Activated CD8-positive, alpha-beta T cell treated with anti-CD3 and anti-CD28 coated beads for 36 hours (primary cell): ENCODE measurements around the gene TMEM208. TPM values are rescaled to one million over a fixed set of nuclear protein-coding genes. Genes with fewer than 3 reads are reported as not detected.

Source experiments
- ATAC-seq: fragments of 200-7000 bp; cut with Tn5 transposase; one replicate; pipeline ENCODE4 v1.10.0; 2021; ENCODE audit warnings: mild to moderate bottlenecking, moderate library complexity
- CTCF ChIA-PET: fragments of 350-600 bp; sonication (Branson Sonifier 250); formaldehyde crosslinking; loops from one replicate; lab custom pipeline; 2021; ENCODE audit warnings: antibody characterized with exemption; lab: Charles Lee
- POLR2A ChIA-PET: fragments of 350-600 bp; sonication (Branson Sonifier 250); formaldehyde crosslinking; loops from one replicate; lab custom pipeline; 2021; ENCODE audit warnings: antibody characterized with exemption; lab: Charles Lee
- DNase-seq: peaks from one replicate; pipeline ENCODE4 v3.0.0-alpha.2; 2020
- H3K27ac Mint-ChIP-seq: one replicate; pipeline ENCODE4 v1.8.0; 2021; ENCODE audit warnings: mild to moderate bottlenecking, mixed read lengths
- H3K27me3 Mint-ChIP-seq: one replicate; pipeline ENCODE4 v1.8.0; 2021; ENCODE audit warnings: mixed read lengths
- H3K36me3 Mint-ChIP-seq: one replicate; pipeline ENCODE4 v1.8.0; 2021; ENCODE audit warnings: low read depth, mixed read lengths
- H3K4me1 Mint-ChIP-seq: one replicate; pipeline ENCODE4 v1.8.0; 2021; ENCODE audit warnings: low read depth, mixed read lengths
- H3K4me3 Mint-ChIP-seq: one replicate; pipeline ENCODE4 v1.8.0; 2021; ENCODE audit warnings: mild to moderate bottlenecking, moderate library complexity, mixed read lengths
- H3K9me3 Mint-ChIP-seq: one replicate; pipeline ENCODE4 v1.8.0; 2021; ENCODE audit warnings: mixed read lengths
- intact Hi-C: fragments of 100-400 bp; cut with micrococcal nuclease; formaldehyde crosslinking; loops from one replicate; pipeline ENCODE4 v1.10.0; 2022
- total RNA-seq, 2 experiments: library from RNA; stranded (reverse); gene quantifications; one replicate each; pipeline ENCODE4 v1.2.3, GENCODE V29; 2021
- TF ChIP-seq, protein P1 (sequence below): fragments of 200-600 bp; IDR thresholded peaks from one replicate; pipeline ENCODE4 v1.8.0; 2022; ENCODE audit warnings: antibody characterized with exemption, mild to moderate bottlenecking

TMEM208 gene
- total RNA-seq, 2 experiments from 2014 or later: 25.7 to 30.7 TPM

DNA sequence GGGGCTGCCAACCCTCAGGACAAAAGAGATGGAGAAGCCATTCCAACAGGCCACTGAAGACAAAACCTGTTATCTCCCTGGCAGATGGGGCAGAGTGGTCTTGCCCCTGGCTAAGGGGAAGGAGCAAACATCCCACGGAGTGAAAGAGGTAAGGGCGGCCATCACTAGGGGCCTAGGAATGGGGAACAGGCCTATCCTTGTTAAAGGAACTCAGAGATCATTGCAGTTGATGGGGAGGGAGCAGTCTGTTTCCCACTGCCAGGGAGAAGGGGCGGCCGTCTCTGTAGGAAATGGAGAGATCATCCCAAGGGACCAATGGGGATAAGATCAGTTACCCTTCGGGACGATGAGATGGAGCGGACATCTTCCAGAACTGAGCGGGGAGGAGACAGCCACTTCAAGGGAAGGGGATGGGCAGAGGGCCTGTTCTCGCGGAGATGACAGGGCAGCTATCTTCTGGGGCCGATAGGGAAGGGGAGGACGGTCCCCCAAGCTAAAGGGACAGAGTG is 581 bp upstream of the TMEM208 start:
- Mint-ChIP-seq H3K4me1 (peaks cover 38% of the 10 kb centered on the region), H3K9me3 (no peaks in the 10 kb centered on the region), H3K27me3 (no peaks in the 10 kb centered on the region), H3K27ac (peak overlapping the region; percentile 75), H3K4me3 (peak overlapping the region; percentile 100), H3K36me3 (peaks cover 38% of the 10 kb centered on the region)
- ChIA-PET POLR2A (interaction anchor here (0.8 to 12.3 kb wide), 11 partner anchors 8 to 41 kb away, joined by 3 to 123 read pairs (median 5); partner anchors contain the start of genes FHOD1 and SLC9A5), CTCF (interaction anchor here (0.7 to 2.5 kb wide), 19 partner anchors 9 to 650 kb away, joined by 3 to 13 read pairs (median 5); partner anchors contain the start of genes CTCF, E2F4, KCTD19 and LRRC36)
- TF ChIP-seq, protein P1, sequence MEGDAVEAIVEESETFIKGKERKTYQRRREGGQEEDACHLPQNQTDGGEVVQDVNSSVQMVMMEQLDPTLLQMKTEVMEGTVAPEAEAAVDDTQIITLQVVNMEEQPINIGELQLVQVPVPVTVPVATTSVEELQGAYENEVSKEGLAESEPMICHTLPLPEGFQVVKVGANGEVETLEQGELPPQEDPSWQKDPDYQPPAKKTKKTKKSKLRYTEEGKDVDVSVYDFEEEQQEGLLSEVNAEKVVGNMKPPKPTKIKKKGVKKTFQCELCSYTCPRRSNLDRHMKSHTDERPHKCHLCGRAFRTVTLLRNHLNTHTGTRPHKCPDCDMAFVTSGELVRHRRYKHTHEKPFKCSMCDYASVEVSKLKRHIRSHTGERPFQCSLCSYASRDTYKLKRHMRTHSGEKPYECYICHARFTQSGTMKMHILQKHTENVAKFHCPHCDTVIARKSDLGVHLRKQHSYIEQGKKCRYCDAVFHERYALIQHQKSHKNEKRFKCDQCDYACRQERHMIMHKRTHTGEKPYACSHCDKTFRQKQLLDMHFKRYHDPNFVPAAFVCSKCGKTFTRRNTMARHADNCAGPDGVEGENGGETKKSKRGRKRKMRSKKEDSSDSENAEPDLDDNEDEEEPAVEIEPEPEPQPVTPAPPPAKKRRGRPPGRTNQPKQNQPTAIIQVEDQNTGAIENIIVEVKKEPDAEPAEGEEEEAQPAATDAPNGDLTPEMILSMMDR: no peak
- intact Hi-C loops: no loop called here
- DNase-seq (no peak), ATAC-seq (peak; percentile 0)

DNA sequence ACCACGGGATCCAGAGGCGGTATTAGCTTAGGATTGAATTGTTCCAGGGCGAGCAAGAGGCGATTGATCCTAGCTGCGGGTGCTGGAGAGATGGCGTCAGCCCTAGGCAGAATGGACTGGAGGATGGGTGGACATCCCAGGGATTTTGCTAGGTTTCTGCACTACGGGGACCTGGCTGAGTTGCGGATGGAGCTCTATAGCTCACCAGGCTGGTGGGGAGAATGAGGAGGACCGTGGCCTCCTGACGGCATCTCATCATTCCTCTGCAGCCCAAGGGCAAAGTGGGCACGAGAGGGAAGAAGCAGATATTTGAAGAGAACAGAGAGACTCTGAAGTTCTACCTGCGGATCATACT is 614 bp downstream of the TMEM208 start:
- TF ChIP-seq, protein P1: no peak
- Mint-ChIP-seq H3K4me3 (peak overlapping the region; percentile 100), H3K9me3 (no peaks in the 10 kb centered on the region), H3K27me3 (no peaks in the 10 kb centered on the region), H3K27ac (peak overlapping the region; percentile 100), H3K36me3 (peaks cover 47% of the 10 kb centered on the region), H3K4me1 (peaks cover 38% of the 10 kb centered on the region)
- intact Hi-C loops: no loop called here
- POLR2A ChIA-PET: interaction anchor here (0.8 to 12.3 kb wide), 13 partner anchors 9 to 51 kb away, joined by 3 to 123 read pairs (median 5); partner anchors contain the start of genes E2F4, FHOD1 and SLC9A5
- CTCF ChIA-PET: interaction anchor here (1.0 to 2.5 kb wide), 15 partner anchors 12 to 335 kb away, joined by 3 to 13 read pairs (median 5); partner anchors contain the start of genes CTCF, E2F4, KCTD19 and LRRC36
- ATAC-seq (no peak), DNase-seq (no peak)

DNA sequence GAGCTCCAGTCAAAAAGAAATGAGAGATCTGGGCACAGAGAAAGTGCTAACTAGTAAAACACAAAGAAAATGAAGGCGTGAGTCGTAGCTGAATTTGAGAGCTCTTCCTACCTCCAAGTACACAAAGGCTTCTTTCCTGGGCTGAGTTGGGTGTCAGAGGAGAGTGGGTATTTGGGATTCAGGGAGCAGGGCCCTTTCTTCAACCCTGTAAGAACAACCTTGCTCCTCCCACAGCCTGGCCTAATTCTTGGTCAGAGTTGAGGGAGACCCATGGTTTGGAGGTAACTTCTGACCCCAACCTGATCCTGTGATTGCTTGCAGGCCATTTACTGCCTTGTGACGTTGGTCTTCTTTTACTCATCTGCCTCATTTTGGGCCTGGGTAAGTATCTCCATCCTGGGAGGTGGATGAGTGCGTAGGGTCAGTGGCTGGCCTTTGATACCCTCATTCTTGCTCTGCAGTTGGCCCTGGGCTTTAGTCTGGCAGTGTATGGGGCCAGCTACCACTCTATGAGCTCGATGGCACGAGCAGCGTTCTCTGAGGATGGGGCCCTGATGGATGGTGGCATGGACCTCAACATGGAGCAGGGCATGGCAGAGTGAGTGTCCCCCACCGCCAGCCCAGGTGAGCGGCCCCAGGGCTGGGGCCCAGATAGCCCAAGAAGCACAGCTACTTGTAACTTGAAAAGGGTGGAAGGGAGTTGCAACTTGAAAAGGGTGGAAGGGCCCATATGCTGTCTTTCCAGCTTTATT is 1.3 kb downstream of the TMEM208 start:
- H3K27me3 Mint-ChIP-seq: no peaks in the 10 kb centered on the region
- H3K36me3 Mint-ChIP-seq: peaks cover 48% of the 10 kb centered on the region
- H3K27ac Mint-ChIP-seq: peak overlapping the region; percentile 100
- no peak for ATAC-seq
- TF ChIP-seq, protein P1: no peak
- ChIA-PET POLR2A (interaction anchor here (0.8 to 12.3 kb wide), 10 partner anchors 9 to 52 kb away, joined by 3 to 123 read pairs (median 6); partner anchors contain the start of genes E2F4, FHOD1 and SLC9A5), CTCF (interaction anchor here (1.3 to 2.5 kb wide), 4 partner anchors 14 to 44 kb away, joined by 3 to 9 read pairs (median 6); no protein-coding TSS in a partner anchor)
- H3K9me3 Mint-ChIP-seq: no peaks in the 10 kb centered on the region
- H3K4me3 Mint-ChIP-seq: peak overlapping the region; percentile 100
- intact Hi-C loops: no loop called here
- H3K4me1 Mint-ChIP-seq: peaks cover 38% of the 10 kb centered on the region
- DNase-seq: no peak

DNA sequence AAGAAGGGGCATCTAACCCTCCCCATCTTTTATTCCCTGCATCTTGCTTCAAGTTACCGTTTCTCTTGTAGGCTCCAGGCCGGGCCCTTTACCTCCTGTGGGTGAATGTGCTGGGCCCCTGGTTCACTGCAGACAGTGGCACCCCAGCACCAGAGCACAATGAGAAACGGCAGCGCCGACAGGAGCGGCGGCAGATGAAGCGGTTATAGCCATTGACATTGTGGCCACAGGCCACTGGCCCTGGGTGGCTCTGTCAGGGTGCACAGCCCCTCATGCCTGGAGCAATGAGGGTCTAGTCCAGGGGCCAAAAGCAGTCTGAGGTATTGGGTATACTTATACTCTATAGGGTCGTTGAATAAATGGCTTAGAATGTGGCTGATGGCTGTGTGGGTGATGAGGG is 2.0 kb downstream of the TMEM208 start:
- ChIA-PET CTCF (interaction anchor here (1.2 kb wide), 1 partner anchor 16 kb away, joined by 4 read pairs; no protein-coding TSS in a partner anchor), POLR2A (interaction anchor here (0.7 to 12.3 kb wide), 5 partner anchors 9 to 27 kb away, joined by 3 to 123 read pairs (median 10); partner anchors contain the start of genes FHOD1 and SLC9A5)
- peaks cover 36% of the 10 kb centered on the region for H3K4me1 Mint-ChIP-seq
- intact Hi-C loops: no loop called here
- H3K27ac Mint-ChIP-seq: no peak overlapping the region
- H3K27me3 Mint-ChIP-seq: no peaks in the 10 kb centered on the region
- TF ChIP-seq, protein P1: no peak
- H3K9me3 Mint-ChIP-seq: no peaks in the 10 kb centered on the region
- DNase-seq (no peak), ATAC-seq (no peak)
- peak overlapping the region; percentile 100 for H3K4me3 Mint-ChIP-seq
- peaks cover 52% of the 10 kb centered on the region for H3K36me3 Mint-ChIP-seq
